WTC11 (cell line): ENCODE measurements around the gene WWP2. TPM values are rescaled to one million over a fixed set of nuclear protein-coding genes. Genes with fewer than 3 reads are reported as not detected.

Source experiments
- ATAC-seq: fragments of 200-7000 bp; cut with Tn5 transposase; 2 replicates; pipeline ENCODE4 v1.10.0; 2021; ENCODE audit warnings: mild to moderate bottlenecking, moderate library complexity
- CTCF ChIA-PET: fragments of 300-600 bp; sonication (Branson Sonifier 250); formaldehyde crosslinking; loops from one replicate; lab custom pipeline; 2021; ENCODE audit warnings: antibody characterized with exemption; lab: Charles Lee
- POLR2A ChIA-PET: fragments of 350-600 bp; sonication (Branson Sonifier 250); formaldehyde crosslinking; loops from one replicate; lab custom pipeline; 2021; ENCODE audit warnings: antibody characterized with exemption; lab: Charles Lee
- DNase-seq: peaks from one replicate; pipeline ENCODE4 v3.0.0; 2021; ENCODE audit warnings: low spot score
- H3K27ac Mint-ChIP-seq: 2 replicates; pipeline ENCODE4 v1.8.0; 2021; ENCODE audit warnings: mixed read lengths
- H3K27me3 Mint-ChIP-seq: 2 replicates; pipeline ENCODE4 v1.8.0; 2021; ENCODE audit warnings: low read depth, mild to moderate bottlenecking, moderate library complexity, mixed read lengths
- H3K36me3 Mint-ChIP-seq: 2 replicates; pipeline ENCODE4 v1.8.0; 2021; ENCODE audit warnings: mixed read lengths
- H3K4me1 Mint-ChIP-seq: 2 replicates; pipeline ENCODE4 v1.8.0; 2022; ENCODE audit warnings: mixed read lengths
- H3K4me3 Mint-ChIP-seq: 2 replicates; pipeline ENCODE4 v1.8.0; 2021; ENCODE audit warnings: mild to moderate bottlenecking, moderate library complexity, mixed read lengths
- H3K9me3 Mint-ChIP-seq: 2 replicates; pipeline ENCODE4 v1.8.0; 2021; ENCODE audit warnings: mixed read lengths
- ATF2 ChIP-seq: sonication (generic); formaldehyde crosslinking; IDR thresholded peaks from 2 replicates; pipeline ENCODE4 v1.8.1; 2022; ENCODE audit warnings: low read depth, missing genetic modification reagents, borderline replicate concordance
- ATF3 ChIP-seq: sonication (generic); formaldehyde crosslinking; conservative IDR thresholded peaks from 2 replicates; pipeline ENCODE4 v1.8.1; 2022; ENCODE audit warnings: mild to moderate bottlenecking, missing genetic modification reagents
- ELF4 ChIP-seq: sonication (generic); formaldehyde crosslinking; IDR thresholded peaks from 2 replicates; pipeline ENCODE4 v1.8.1; 2022; ENCODE audit warnings: low read depth, mild to moderate bottlenecking, moderate library complexity, missing genetic modification reagents
- ESRRA ChIP-seq: sonication (generic); formaldehyde crosslinking; IDR thresholded peaks from 2 replicates; pipeline ENCODE4 v1.8.1; 2022; ENCODE audit warnings: mild to moderate bottlenecking, missing genetic modification reagents, borderline replicate concordance
- FOXK1 ChIP-seq: sonication (generic); formaldehyde crosslinking; IDR thresholded peaks from 2 replicates; pipeline ENCODE4 v1.8.0; 2022; ENCODE audit warnings: mild to moderate bottlenecking, moderate library complexity, missing genetic modification reagents
- GABPB1 ChIP-seq: sonication (generic); formaldehyde crosslinking; IDR thresholded peaks from 2 replicates; pipeline ENCODE4 v1.8.1; 2023; ENCODE audit warnings: mild to moderate bottlenecking, missing genetic modification reagents
- GRHL2 ChIP-seq: fragments of 250-450 bp; sonication (Bioruptor Pico); IDR thresholded peaks from 2 replicates; pipeline ENCODE4 v1.8.0; 2022; ENCODE audit warnings: mild to moderate bottlenecking, moderate library complexity; ENCODE audit not compliant: insufficient replicate concordance, severe bottlenecking
- IRF1 ChIP-seq: sonication (generic); formaldehyde crosslinking; IDR thresholded peaks from 2 replicates; pipeline ENCODE4 v1.8.0; 2023; ENCODE audit warnings: missing genetic modification reagents
- PRRX2 ChIP-seq: fragments of 250-450 bp; sonication (Bioruptor Pico); IDR thresholded peaks from 2 replicates; pipeline ENCODE4 v1.8.0; 2021; ENCODE audit warnings: mild to moderate bottlenecking
- RORB ChIP-seq: fragments of 250-450 bp; sonication (Bioruptor Pico); IDR thresholded peaks from 2 replicates; pipeline ENCODE4 v1.9.0; 2021; ENCODE audit warnings: mild to moderate bottlenecking
- SMAD3 ChIP-seq: sonication (generic); formaldehyde crosslinking; IDR thresholded peaks from 2 replicates; pipeline ENCODE4 v1.8.0; 2022; ENCODE audit warnings: missing genetic modification reagents, mild to moderate bottlenecking, borderline replicate concordance
- TEAD1 ChIP-seq: sonication (generic); formaldehyde crosslinking; IDR thresholded peaks from 2 replicates; pipeline ENCODE4 v1.8.0; 2022; ENCODE audit warnings: mild to moderate bottlenecking, missing genetic modification reagents
- ZNF219 ChIP-seq: sonication (generic); formaldehyde crosslinking; IDR thresholded peaks from 2 replicates; pipeline ENCODE4 v1.8.0; 2023; ENCODE audit warnings: missing genetic modification reagents, mild to moderate bottlenecking, borderline replicate concordance
- ZNF263 ChIP-seq: sonication (generic); formaldehyde crosslinking; IDR thresholded peaks from 2 replicates; pipeline ENCODE4 v1.8.1; 2022; ENCODE audit warnings: low read depth, mild to moderate bottlenecking, moderate library complexity, missing genetic modification reagents
- ZNF532 ChIP-seq: fragments of 250-450 bp; sonication (Bioruptor Pico); IDR thresholded peaks from 2 replicates; pipeline ENCODE4 v1.9.0; 2021; ENCODE audit warnings: mild to moderate bottlenecking, borderline replicate concordance
- total RNA-seq: library from RNA; stranded (reverse); gene quantifications from 3 replicates; pipeline ENCODE4 v1.2.3, GENCODE V29; 2021
- TF ChIP-seq, protein P1 (sequence below): sonication (generic); formaldehyde crosslinking; IDR thresholded peaks from 2 replicates; pipeline ENCODE4 v1.8.1; 2022; ENCODE audit warnings: mild to moderate bottlenecking, missing genetic modification reagents, moderate library complexity, borderline replicate concordance
- TF ChIP-seq, protein P2 (sequence below): sonication (generic); formaldehyde crosslinking; IDR thresholded peaks from 2 replicates; pipeline ENCODE4 v1.8.0; 2022; ENCODE audit warnings: mild to moderate bottlenecking, missing genetic modification reagents
- TF ChIP-seq, protein P3 (sequence below): fragments of 250-450 bp; sonication (Bioruptor Pico); IDR thresholded peaks from 2 replicates; pipeline ENCODE4 v1.9.0; 2021; ENCODE audit warnings: moderate library complexity, mild to moderate bottlenecking, inconsistent platforms, borderline replicate concordance
- TF ChIP-seq, protein P4 (sequence below): fragments of 250-450 bp; sonication (Bioruptor Pico); conservative IDR thresholded peaks from 2 replicates; pipeline ENCODE4 v1.9.0; 2021; ENCODE audit warnings: mild to moderate bottlenecking

Gene WWP2
- total RNA-seq, 1 experiment from 2014 or later, result 39.1 TPM

DNA sequence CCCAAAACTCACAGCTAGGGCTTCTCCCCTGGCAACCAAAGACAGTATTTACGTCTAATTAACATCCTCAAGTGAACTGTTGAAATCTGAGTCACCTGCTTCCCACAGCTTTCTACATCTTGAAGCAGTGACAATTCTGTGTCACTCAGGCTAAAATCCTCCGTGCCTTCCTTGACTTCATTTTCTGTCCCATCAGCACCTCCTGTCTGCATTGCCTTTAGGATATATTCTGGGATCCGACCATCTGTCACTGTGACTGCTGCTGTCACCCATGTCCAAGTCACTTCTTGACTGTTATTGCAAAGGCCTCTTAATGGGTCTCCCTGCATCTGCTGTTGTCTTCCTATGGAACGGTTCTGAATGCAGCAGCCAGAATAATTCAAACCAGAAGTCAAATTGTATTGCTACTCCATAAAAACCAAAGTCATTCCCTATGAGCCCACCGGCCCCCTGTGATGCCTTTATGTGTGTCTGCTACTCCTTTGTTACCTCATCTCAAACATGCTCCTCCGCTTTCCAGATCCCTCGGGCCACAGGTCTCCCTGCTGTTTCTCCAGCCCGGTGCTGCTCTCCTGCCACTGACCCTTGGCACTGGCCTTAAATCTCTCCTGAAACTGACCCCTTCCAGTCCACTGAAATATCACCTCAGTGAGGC, 56.9 kb downstream of the WWP2 start:
- DNase-seq (no peak), ATAC-seq (peak; percentile 56)
- ChIA-PET POLR2A (no interaction called here), CTCF (no interaction called here)
- H3K27me3 Mint-ChIP-seq, result no peaks in the 10 kb centered on the region
- peak overlapping the region; percentile 83 for H3K27ac Mint-ChIP-seq
- TF ChIP-seq TEAD1 (CRISPR knock-in tag) (no peak), RORB (CRISPR knock-in tag) (no peak)
- H3K4me3 Mint-ChIP-seq, result no peak overlapping the region
- H3K9me3 Mint-ChIP-seq, result peaks cover 8% of the 10 kb centered on the region; the same call in 1 of the 2 replicates
- H3K36me3 Mint-ChIP-seq, result peaks cover 11% of the 10 kb centered on the region
- H3K4me1 Mint-ChIP-seq, result peaks cover 13% of the 10 kb centered on the region

DNA sequence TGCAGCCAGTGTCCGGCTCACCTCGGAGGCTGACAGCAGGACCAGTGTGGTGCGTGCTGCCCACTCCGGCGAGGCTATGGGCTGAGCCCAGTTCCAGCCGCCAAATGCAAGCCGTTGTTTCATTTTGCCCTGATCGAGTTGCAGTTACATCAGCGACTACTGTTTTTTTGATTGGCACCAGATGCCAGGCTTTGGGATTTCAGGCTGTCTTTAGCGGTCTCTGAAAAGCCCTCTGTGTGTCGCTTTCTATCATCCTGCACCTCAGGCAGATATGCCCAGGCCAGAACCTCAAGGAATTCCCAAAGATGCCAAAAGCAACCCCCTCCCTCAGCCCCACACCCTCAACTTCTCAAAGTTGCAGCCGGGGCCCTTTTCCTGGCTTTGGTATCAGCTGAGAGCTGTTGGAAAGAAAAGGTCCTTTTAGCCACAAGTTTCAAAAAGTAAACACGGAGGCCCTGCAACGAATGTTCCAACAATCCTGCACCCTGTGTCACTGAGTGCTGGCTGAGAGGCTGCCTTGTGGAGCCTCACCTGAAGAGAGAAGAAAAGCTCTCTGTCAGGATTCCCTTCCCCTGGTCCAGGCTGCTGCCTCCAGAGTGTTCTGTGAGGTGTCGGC, 58.9 kb downstream of the WWP2 start:
- CTCF ChIA-PET, result interaction anchor here (1.1 to 1.2 kb wide), 3 partner anchors 25 to 109 kb away, joined by 3 read pairs; no protein-coding TSS in a partner anchor
- TF ChIP-seq ZNF532 (CRISPR knock-in tag) (no peak), ZNF263 (CRISPR knock-in tag) (no peak), PRRX2 (no peak), GABPB1 (CRISPR knock-in tag) (peak; percentile 17; the same call in 1 of the 2 replicates), FOXK1 (CRISPR knock-in tag) (no peak), ELF4 (CRISPR knock-in tag) (no peak), ESRRA (CRISPR knock-in tag) (no peak)
- TF ChIP-seq, protein P1, sequence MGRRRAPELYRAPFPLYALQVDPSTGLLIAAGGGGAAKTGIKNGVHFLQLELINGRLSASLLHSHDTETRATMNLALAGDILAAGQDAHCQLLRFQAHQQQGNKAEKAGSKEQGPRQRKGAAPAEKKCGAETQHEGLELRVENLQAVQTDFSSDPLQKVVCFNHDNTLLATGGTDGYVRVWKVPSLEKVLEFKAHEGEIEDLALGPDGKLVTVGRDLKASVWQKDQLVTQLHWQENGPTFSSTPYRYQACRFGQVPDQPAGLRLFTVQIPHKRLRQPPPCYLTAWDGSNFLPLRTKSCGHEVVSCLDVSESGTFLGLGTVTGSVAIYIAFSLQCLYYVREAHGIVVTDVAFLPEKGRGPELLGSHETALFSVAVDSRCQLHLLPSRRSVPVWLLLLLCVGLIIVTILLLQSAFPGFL, result no peak
- TF ChIP-seq, protein P2, sequence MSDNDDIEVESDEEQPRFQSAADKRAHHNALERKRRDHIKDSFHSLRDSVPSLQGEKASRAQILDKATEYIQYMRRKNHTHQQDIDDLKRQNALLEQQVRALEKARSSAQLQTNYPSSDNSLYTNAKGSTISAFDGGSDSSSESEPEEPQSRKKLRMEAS (CRISPR knock-in tag), result no peak
- peaks cover 14% of the 10 kb centered on the region for H3K4me1 Mint-ChIP-seq
- H3K9me3 Mint-ChIP-seq, result peaks cover 8% of the 10 kb centered on the region; the same call in 1 of the 2 replicates
- peaks cover 11% of the 10 kb centered on the region for H3K36me3 Mint-ChIP-seq
- POLR2A ChIA-PET, result no interaction called here
- H3K27me3 Mint-ChIP-seq, result no peaks in the 10 kb centered on the region
- no peak for ATAC-seq
- DNase-seq, result no peak
- H3K4me3 Mint-ChIP-seq, result no peak overlapping the region
- peak overlapping the region; percentile 49; the same call in 1 of the 2 replicates for H3K27ac Mint-ChIP-seq

- no peak for TF ChIP-seq ATF2
- TF ChIP-seq SMAD3, result no peak
- no peak for TF ChIP-seq FOXK1 (CRISPR knock-in tag)
- TF ChIP-seq ATF3 (CRISPR knock-in tag), result no peak
- no peak for TF ChIP-seq RORB (CRISPR knock-in tag)
- no peak for TF ChIP-seq GRHL2
- TF ChIP-seq, protein P3, sequence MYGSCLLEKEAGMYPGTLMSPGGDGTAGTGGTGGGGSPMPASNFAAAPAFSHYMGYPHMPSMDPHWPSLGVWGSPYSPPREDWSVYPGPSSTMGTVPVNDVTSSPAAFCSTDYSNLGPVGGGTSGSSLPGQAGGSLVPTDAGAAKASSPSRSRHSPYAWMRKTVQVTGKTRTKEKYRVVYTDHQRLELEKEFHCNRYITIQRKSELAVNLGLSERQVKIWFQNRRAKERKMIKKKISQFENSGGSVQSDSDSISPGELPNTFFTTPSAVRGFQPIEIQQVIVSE, result no peak
- TF ChIP-seq ZNF219 (CRISPR knock-in tag), result no peak
- no peak for TF ChIP-seq IRF1 (CRISPR knock-in tag)
- TF ChIP-seq, protein P4, sequence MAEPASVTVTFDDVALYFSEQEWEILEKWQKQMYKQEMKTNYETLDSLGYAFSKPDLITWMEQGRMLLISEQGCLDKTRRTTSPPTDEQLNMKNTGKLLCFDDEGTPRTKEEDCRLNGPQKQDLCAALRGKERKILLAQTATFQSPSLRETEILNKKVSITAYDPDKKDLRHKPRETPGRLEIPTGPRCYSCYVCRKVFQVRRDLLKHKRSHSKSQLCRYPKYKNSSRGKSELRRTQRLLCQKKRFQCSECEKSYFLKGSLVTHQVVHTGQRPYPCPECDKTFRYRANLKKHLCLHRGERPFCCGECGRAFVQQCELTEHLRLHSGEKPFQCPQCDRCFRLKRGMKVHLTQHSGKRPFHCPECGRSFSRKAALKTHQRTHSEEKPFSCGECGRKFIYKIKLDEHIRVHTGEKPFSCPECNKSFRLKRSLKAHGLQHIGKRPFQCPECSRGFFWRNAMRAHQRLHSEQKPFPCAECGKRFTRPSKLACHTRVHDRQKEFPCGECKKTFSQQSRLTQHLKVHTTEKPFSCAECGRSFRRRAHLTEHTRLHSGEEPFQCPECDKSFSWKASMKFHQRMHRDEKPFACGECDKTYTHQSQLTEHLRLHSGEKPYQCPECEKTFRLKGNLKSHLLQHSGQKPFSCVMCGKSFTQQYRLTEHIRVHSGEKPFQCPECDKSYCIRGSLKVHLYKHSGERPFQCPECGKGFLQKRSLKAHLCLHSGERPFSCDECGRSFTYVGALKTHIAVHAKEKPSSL (CRISPR knock-in tag), result no peak
- DNase-seq (no peak), ATAC-seq (no peak)
- no peak overlapping the region for H3K27ac Mint-ChIP-seq
- H3K4me1 Mint-ChIP-seq, result peaks cover 14% of the 10 kb centered on the region
- ChIA-PET POLR2A (no interaction called here), CTCF (interaction anchor here (1.1 to 1.2 kb wide), 3 partner anchors 26 to 109 kb away, joined by 3 read pairs; no protein-coding TSS in a partner anchor)
- H3K36me3 Mint-ChIP-seq, result peaks cover 11% of the 10 kb centered on the region
- no peak overlapping the region for H3K4me3 Mint-ChIP-seq
- H3K9me3 Mint-ChIP-seq, result peaks cover 8% of the 10 kb centered on the region; the same call in 1 of the 2 replicates
- H3K27me3 Mint-ChIP-seq, result no peaks in the 10 kb centered on the region
These were observed 59.7 kb downstream of the WWP2 start for GRCh38 chr16:69821844-69822173.
